LNCAP (cell line): ENCODE data around the gene ANKS6.

Experiments
- CTCF ChIP-seq: fragments of 450-650 bp; IDR thresholded peaks from 2 replicates; pipeline ENCODE4 v1.5.1; 2017; ENCODE audit warnings: mild to moderate bottlenecking

The ANKS6 gene

DNA sequence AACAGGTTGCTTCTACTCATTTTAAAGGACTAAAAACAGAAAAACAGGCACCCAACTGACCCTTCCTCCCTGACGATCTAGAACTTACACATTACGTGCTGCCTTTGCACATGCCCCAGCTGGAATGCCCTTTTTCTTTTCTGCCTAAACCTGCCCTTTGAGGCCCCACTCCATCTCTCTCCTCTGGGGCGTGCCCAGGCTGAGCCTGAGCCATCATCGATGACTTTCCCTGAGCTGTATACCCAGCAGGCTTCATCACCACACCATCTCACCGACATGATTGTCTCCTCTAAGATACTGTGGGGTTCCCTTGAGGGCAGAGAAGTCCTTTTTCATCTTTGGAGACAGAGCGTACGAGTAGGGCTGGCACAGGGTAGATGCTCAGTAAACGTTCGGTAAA lies 63.6 kb downstream of the ANKS6 start:
- no peak for TF ChIP-seq CTCF

DNA sequence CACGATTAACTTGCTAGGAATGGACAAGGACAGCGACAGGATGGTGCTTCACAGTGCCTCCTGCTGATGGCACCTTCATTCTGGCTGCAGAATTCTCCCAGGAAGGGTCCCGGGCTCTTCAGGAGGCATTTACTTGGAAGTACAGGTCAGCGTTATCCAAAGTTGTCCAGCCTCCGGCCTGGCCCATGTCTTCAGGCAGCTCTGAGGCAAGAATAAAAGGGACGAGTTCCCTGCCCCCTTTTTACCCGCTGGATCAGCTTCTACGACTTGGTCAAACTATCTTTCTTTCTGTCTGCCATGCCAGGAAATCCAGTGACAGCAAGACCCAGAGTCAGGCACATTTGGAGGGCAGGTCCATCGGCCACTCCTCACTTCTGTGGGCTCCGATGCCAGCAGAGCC lies 64.3 kb downstream of the ANKS6 start:
- TF ChIP-seq CTCF: no peak

- TF ChIP-seq CTCF: no peak
These were observed 65.5 kb downstream of the ANKS6 start for GRCh38 chr9:98730871-98731270.

DNA sequence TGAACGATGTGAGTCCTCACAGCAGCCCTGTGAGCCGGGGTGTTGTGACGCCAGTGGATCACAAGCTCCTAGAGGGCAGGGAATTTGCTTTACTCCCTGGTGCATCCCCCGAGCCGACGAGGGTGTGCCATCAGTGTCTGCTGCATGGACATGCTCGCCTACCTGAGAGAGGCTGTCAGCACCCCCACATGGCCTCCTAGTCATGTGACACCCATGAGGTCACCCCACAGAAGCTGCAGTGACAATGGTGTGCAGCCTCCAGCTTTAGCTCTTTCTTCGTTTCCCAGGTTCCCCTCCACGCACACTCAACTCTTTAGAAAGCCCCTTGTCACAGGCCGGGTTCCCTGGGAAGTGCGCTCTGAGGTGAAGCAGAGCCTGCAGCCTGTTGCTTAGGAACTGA lies 67.9 kb downstream of the ANKS6 start:
- no peak for TF ChIP-seq CTCF

- TF ChIP-seq CTCF: no peak
These were observed 68.9 kb downstream of the ANKS6 start for GRCh38 chr9:98727428-98727827.

DNA sequence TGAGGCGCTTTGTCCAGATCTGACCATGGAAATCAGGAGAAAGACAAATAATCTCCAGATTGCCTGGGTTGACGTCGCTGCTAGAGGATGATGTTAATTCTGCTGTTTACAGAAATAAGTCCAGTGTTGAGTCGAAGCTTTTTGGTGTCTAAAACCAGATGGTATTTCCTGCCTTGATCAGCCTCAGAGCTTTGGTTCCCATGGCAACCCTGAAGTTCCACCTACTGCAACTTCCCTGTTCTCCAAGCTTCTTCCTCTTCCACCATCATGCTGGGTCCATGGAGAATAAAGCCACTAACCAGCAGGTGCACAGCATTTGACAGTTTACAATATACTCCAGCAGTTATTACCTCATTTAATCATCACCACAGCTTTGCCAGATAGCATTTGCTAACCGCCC lies 69.6 kb downstream of the ANKS6 start:
- no peak for TF ChIP-seq CTCF

- no peak for TF ChIP-seq CTCF
These were observed 71.4 kb downstream of the ANKS6 start for GRCh38 chr9:98724810-98725530.

DNA sequence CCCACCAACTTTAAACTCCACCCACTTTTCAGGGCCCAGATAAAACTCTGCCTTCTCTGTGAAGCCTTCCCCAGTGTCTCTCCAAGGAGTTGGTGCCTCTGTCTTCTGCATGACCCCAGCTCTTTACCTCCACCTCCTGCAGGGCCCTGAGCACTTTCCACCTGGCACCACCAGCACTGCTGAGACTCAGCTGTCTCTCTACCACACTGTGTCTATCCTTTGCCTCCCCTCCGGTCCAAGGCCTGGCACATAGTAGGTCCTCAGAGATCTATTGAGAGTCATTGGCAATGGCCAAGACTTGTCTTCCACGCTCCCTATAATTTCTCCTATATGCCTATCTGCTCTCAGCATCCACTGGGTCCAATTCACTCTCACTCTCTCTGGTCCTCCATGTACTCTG lies 74.7 kb downstream of the ANKS6 start:
- no peak for TF ChIP-seq CTCF
